Measurements from ENCODE around the gene CYSRT1. TPM values are rescaled to one million over a fixed set of nuclear protein-coding genes. Genes with fewer than 3 reads are reported as not detected.

The CYSRT1 gene
- total RNA-seq: under 1 TPM in 1 of 2 experiments, not detected in 1; 0.23 TPM

GRCh38 chr9:137224830-137225694, at the start of gene CYSRT1:
TSS of gene CYSRT1 (plus strand) at chr9:137225174. CDS start at chr9:137225622, 448 bp downstream.
- ChIA-PET POLR2A (no interaction called here), CTCF (interaction anchor here (0.5 to 7.0 kb wide), 4 partner anchors 12 to 71 kb away, joined by 3 to 49 read pairs (median 3); partner anchors contain the start of gene TUBB4B)

GRCh38 chr9:137175345-137175961, 49.5 kb upstream of the CYSRT1 start:
- CTCF ChIA-PET: interaction anchor here (0.8 to 2.2 kb wide), 8 partner anchors 11 to 61 kb away, joined by 3 to 5 read pairs (median 4); partner anchors contain the start of genes ANAPC2, GRIN1 and SSNA1
- POLR2A ChIA-PET: no interaction called here

GRCh38 chr9:137176302-137177182, 48.4 kb upstream of the CYSRT1 start:
- ChIA-PET POLR2A (no interaction called here), CTCF (interaction anchor here (0.6 to 2.2 kb wide), 7 partner anchors 12 to 56 kb away, joined by 3 to 5 read pairs (median 4); partner anchors contain the start of genes ANAPC2, GRIN1, RNF224 and SSNA1)

GRCh38 chr9:137178201-137178938, 46.6 kb upstream of the CYSRT1 start:
- POLR2A ChIA-PET: no interaction called here
- CTCF ChIA-PET: interaction anchor here (0.7 kb wide), 2 partner anchors 9 to 20 kb away, joined by 3 to 4 read pairs; no protein-coding TSS in a partner anchor

- CTCF ChIA-PET: interaction anchor here (0.7 kb wide), 2 partner anchors 19 to 30 kb away, joined by 3 read pairs; no protein-coding TSS in a partner anchor
- POLR2A ChIA-PET: no interaction called here
These were observed 45.9 kb upstream of the CYSRT1 start for GRCh38 chr9:137178939-137179630.

- ChIA-PET POLR2A (no interaction called here), CTCF (no interaction called here)
These were observed 45.2 kb upstream of the CYSRT1 start for GRCh38 chr9:137179761-137180160.

- POLR2A ChIA-PET: no interaction called here
- CTCF ChIA-PET: interaction anchor here (1.4 kb wide), 1 partner anchor 12 kb away, joined by 3 read pairs; no protein-coding TSS in a partner anchor
These were observed 44.5 kb upstream of the CYSRT1 start for GRCh38 chr9:137180491-137180890.

GRCh38 chr9:137181680-137182079, 43.3 kb upstream of the CYSRT1 start:
- ChIA-PET POLR2A (no interaction called here), CTCF (interaction anchor here (1.4 kb wide), 1 partner anchor 13 kb away, joined by 3 read pairs; no protein-coding TSS in a partner anchor)

GRCh38 chr9:137182836-137183235, 42.1 kb upstream of the CYSRT1 start:
- ChIA-PET POLR2A (interaction anchor here (0.5 kb wide), 1 partner anchor 71 kb away, joined by 3 read pairs; no protein-coding TSS in a partner anchor), CTCF (interaction anchor here (1.2 kb wide), 1 partner anchor 54 kb away, joined by 3 read pairs; no protein-coding TSS in a partner anchor)

- ChIA-PET POLR2A (no interaction called here), CTCF (no interaction called here)
These were observed 40.9 kb upstream of the CYSRT1 start for GRCh38 chr9:137183980-137184595.

GRCh38 chr9:137184881-137185660, 39.9 kb upstream of the CYSRT1 start:
- POLR2A ChIA-PET: no interaction called here
- CTCF ChIA-PET: interaction anchor here (2.0 kb wide), 1 partner anchor 10 kb away, joined by 5 read pairs; no protein-coding TSS in a partner anchor

- CTCF ChIA-PET: interaction anchor here (2.0 kb wide), 1 partner anchor 11 kb away, joined by 5 read pairs; no protein-coding TSS in a partner anchor
- POLR2A ChIA-PET: no interaction called here
These were observed 39.1 kb upstream of the CYSRT1 start for GRCh38 chr9:137185921-137186320.

- CTCF ChIA-PET: interaction anchor here (2.0 kb wide), 1 partner anchor 11 kb away, joined by 5 read pairs; no protein-coding TSS in a partner anchor
- POLR2A ChIA-PET: no interaction called here
These were observed 38.6 kb upstream of the CYSRT1 start for GRCh38 chr9:137186385-137186784.

GRCh38 chr9:137187386-137187785, 37.6 kb upstream of the CYSRT1 start:
- POLR2A ChIA-PET: interaction anchor here (1.0 to 3.4 kb wide), 4 partner anchors 13 to 92 kb away, joined by 3 to 19 read pairs (median 7); partner anchors contain the start of gene TPRN
- CTCF ChIA-PET: interaction anchor here (1.0 to 3.2 kb wide), 9 partner anchors 9 to 158 kb away, joined by 3 to 21 read pairs (median 5); partner anchors contain the start of genes NPDC1, RNF224 and TPRN

- CTCF ChIA-PET: interaction anchor here (1.0 to 3.2 kb wide), 12 partner anchors 8 to 154 kb away, joined by 3 to 21 read pairs (median 4); partner anchors contain the start of genes NPDC1, RNF224, SLC34A3 and TPRN
- POLR2A ChIA-PET: interaction anchor here (1.0 to 3.4 kb wide), 7 partner anchors 10 to 93 kb away, joined by 3 to 19 read pairs (median 6); partner anchors contain the start of gene TPRN
These were observed 36.9 kb upstream of the CYSRT1 start for GRCh38 chr9:137188086-137188489.

All from activated CD8-positive, alpha-beta memory T cell treated with anti-CD3 and anti-CD28 coated beads for 36 hours (primary cell).